ENCODE measurements around the gene NFAT5.
"Not testable (repeated sequence)": the region's sequence is repeated elsewhere in the genome, so short reads cannot be mapped to it uniquely, and the experiment has no call there.

Gene NFAT5

DNA sequence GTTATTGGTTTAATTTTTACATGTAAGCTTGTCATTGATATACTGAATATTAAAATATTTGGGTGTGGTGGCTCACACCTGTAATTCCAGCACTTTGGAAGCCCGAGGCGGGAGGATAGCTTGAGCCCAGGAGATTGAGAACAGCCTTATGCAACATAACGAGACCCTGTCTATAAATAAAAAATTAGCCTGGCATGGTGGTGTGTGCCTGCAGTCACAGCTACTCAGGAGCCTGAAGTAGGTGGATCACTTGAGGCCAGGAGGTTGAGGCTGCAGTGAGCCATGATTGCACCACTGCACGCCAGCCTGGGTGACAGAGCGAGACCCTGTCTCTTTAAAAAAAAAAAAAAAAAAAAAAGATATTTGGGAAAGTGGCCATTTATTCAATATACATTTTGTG is 32.3 kb downstream of the NFAT5 start:
- DNase-seq: no peak

DNA sequence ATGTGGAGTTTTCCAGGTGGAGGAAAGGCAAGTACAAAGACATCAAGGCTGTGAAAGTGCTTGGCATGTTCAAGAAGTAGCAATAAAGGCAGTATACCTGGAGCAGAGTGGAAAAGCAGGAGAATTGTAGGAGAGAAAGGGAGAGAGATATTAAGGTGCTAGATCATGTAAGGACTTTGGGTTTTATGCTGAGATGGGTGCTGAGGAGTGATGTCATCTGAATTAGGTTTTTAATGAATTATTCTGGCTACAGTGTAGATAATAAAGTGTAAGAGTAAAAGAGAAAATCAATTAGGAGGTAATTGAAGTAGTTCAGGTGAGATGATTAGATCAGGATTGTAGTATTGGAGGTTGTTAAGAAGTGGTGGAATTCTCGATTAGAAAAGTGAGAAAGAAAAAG is 34.0 kb downstream of the NFAT5 start:
- DNase-seq: no peak

DNA sequence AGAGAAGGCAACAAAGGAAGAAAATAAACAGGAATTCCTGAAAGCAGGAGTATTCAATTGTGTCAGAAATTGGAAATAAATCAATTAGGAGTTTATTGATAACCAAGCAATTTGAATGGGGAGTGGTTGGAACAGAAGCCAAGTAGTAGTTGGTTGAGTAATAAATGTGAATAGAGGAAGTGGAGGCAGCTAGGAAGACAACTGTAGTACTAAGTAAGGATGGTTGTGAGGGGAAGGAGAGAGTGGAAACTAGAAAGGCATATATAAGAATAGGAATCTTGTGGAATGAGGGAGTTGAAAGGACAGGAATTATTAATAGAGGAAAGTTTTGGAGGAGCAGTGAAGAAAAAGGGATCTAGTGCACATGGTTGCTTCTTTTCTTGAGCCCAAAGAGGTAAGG is 34.4 kb downstream of the NFAT5 start:
- peak in 3 of 4 experiments; percentile 10 to 49 (median 42) for DNase-seq

DNA sequence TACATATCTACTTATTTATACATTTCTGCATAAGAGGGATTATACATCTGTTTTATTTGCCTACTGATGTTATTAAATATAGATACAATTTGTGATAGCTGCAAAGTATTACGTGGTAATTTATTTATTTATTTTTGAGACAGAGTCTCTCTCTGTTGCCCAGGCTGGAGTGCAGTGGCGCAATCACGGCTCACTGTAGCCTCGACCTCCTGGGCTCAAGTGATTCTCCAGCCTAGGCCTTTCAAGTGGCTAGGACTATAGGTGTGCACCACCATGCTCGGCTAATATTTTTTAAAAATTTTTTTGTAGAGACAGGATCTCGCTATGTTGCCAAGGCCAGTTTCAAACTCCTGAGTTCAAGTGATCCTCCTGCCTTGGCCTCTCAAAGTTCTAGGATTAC is 35.5 kb downstream of the NFAT5 start:
- DNase-seq: no peak

DNA sequence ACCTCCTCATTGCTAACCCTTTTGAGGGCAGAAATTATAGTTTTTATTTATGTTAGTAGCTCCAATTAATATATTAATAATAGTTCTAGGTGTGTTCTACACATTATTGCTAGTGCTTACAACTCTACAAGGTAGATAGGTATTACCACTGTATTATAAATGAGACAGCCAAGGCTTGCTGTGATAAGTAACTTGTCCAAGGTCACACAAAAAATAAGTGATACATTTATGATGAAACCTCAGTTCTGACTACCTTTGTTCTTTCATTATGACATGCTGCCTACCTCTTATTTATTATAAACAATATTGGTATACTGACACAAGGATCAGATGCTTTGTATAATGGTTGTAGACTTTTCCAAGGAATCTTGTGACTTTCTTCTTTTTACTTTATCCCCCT is 41.2 kb downstream of the NFAT5 start:
- no peak for DNase-seq

DNA sequence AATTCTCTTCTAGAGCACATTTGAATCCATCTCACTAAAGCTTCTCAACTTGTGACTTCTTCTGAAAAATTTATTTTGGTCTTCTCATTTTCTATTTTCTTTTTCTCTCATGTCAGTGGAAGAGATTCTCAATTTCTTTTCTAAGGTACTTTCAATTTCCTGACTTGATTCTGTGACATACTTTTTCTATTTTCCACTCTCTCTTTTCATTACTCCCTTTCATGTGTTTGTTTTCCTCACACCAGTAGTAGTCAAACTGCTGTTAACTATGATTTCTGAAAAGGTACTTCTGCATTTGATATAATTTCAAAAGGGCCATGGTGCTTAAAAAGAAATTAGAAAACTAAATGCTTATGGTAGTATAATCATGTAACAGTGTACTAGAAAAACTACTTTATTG is 41.9 kb downstream of the NFAT5 start:
- DNase-seq: no peak

DNA sequence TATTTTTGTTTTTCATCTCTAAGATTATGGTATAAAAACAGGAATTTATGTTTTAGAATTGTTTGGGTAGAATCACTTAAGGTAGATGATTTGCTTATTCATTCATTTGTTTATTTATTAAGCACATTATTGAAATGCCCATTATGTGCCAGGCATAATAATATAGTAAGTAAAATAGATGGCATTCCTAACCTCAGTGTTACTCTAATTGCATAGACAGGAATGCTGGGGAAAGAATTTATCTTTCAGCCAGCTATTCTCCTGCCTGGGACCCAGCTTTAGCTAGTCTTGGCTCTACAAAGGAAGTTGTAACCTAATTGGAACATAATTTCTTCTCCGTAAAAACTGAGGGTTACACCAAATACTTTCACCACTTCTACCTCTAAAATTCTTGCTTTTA is 44.6 kb downstream of the NFAT5 start:
- DNase-seq: no peak

DNA sequence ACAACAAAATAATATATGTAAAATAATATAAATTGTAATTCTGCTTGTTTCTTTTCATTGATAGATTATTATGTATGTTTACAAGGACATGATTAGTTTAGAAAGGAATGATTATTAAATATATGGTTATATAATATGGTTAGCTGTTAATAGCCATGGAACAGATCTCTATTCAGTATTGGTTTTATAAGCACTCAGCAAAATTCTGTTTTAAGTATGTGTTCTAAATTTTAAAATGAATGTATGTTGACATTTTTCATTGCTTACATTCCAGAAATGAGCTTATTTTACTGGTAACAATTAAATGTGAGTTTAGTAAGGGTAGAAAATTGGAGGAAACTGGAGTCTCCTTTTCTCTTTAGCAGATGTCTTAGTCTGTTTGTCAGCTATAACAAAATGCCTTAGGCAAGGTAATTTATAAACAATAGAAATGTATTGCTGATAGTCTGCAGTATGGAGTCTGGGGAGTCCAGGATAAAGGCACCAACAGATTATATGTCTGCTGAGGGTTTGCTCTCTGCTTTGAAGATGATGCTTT is 45.4 kb downstream of the NFAT5 start:
- DNase-seq: no peak

DNA sequence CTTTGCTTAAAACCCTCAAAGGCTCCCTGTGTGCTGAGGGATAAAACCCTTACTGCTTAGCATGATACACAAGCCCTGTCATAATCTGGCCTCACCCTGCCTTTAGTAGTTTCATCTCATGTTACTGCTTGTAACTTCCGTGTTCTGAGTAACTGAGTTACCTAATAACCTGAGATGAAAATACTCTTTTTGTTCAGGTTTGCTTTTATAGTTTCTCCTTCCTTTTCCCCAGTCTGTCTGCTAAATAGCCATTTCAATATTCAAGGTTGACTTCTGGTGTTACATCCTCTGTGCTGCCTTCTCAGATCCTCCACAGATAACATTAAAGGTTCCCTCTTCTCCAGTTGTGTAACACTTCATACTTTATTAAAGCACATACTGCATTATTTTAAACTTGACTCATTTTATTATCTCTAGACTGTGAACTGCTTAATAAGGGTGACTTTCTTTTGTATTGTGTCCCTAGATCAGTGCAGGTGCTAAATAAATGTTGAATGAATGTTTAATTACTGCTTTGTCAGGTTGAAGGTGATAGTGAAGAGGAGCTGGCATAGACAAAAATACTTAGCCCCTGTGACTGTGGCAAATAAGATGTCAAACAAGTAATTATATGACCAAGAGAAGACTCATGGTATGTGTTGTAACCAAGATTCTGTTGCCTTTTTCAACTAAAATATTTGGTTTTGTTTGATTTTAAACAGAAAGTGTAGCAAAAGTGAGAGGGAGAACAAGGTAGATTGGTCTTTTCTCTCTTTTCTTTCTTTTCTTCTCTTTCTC is 47.8 kb downstream of the NFAT5 start:
- peak in 3 of 4 experiments; percentile 12 to 19 (median 16) for DNase-seq

DNA sequence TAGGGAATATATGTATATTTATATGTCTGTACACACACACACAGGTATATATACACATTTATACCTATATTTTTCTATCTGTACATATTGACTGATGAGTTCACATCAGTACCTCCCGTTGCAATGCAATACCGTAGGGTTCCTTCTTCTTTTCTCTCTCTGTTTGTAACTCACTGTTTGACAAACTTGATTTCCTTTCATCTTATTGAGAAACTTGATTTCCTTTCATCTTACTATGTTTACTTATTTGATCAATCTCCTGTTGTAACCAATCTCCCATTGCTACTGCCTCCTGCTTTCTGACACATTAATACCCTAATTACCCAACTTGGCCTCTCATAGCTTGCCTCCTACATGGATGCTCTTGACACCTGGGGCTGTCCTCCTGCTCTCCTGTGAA is 49.8 kb downstream of the NFAT5 start:
- DNase-seq: no peak

DNA sequence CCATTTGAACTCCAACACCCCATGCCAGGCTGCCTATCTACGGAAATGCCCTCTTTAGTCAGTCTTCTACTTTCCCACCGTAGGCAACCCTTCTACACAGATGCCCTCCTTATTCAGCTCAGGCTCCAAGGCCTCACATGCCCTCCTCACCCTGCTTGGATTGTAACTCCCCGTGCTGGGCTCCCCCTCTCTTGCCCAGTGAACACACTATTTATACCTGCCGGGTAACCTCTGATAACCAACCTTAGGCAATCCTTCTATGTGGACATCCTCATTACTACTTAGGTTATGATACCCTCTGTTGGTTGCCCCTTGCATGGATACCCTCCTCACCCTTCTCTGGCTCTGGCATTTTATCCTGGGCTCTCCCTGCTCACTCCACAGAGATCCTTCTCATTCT is 50.3 kb downstream of the NFAT5 start:
- no peak for DNase-seq

DNA sequence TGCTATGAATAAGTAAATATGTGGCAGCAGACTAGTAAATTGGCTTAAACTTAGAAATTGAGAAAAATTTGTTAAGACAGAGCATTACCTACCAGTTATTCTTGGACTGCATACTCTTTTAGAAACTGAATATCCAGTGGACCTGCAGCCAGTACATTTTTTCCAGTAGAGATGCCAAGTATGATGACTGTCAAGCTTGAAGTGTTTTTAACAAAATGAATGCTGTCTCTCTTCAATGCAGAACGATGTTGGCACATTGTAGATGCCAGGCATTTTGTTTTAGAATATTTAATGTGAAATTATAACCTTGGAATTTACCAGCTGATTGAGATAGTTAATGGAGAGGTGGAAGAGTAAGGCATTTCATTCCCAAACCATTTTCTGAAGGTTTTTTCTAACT is 52.5 kb downstream of the NFAT5 start:
- DNase-seq: no peak

DNA sequence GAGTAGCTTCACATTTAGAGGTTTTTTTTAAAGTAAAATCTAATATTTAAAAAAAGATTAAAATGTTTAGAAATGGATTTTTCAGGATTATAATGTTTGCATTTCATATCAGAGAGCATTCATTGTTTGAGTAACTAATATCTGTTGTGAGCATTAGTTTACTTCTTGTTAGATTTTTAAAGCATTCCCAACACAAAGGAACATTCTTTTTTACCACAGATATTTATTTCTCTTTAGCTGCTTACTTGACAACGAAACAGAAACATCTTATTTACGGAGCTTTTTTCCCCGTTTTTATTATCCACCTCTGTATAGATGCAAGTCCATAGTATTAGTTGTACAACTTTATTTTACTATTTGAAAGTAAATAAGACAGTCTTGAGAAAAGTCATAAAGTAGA is 53.0 kb downstream of the NFAT5 start:
- no peak for DNase-seq

DNA sequence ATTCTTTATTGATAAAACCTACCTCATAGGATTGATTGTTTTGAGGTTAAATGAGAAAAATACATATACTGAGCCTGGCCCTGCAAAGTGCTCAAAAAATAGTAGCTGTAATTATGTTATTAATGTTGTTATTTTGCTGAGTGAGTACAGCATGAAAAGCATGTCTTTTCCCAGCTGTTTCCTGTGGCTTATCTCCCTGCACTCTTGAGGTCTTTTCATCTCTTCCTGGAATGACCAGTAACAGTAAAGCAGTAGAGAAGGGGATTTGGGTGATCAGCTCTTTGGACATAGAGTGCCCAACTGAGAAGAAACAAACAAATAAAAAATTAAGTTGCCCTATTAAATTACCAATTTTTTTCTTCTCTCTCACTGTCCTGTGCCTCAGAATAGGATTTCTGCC is 53.7 kb downstream of the NFAT5 start:
- DNase-seq: no peak

DNA sequence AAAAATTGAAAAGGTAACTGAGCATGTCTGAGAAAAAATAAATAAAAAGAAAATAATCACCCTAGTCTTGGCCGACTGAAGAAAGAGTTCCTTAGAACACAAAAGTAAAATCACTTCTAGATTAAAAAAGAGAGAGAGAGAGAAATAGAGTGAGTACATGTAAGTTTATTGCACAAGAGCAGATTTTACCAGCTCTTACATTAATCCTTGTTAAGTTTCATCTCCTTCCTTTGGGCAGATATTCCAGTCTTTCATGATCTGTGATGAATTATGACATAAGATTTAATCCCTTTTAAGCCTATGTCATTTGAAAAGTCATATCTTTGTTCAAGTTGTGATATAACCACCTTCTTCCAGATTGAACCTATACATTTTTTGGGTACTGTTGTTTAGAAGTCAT is 54.8 kb downstream of the NFAT5 start:
- DNase-seq: no peak

DNA sequence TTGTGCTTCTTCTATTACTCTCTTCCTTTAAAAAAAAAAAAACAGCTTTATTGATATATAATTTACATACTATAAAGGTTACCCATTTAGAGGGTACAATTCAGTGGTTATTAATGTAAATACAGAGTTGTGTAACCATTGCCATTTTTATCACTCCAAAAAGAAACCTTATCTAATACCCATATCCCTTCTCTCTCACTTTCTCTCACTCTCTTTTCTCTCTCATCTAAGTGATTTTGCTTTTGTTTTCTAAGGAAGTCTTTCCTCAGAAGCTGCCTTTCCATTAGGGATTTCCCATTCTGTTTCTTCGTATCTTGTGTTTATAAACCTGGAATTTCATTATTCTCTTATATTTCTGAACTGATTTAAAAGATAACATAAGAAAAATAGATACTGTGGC is 55.5 kb downstream of the NFAT5 start:
- DNase-seq: no peak

DNA sequence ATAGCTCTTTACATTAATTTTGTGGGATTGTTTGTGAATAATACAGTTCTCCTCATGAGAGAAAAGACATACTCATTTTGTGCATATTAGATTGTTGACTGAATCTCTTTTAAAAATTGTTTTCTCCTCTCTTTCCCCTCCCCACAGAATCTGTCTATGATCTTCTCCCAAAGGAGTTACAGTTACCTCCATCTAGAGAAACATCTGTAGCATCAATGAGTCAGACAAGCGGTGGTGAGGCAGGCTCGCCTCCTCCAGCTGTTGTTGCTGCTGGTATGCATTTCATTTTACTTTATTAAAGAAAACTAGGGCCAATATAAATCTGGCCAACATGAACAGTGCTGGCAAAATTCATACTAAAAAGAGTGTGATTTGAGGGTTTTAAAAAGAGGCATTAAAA is 60.5 kb downstream of the NFAT5 start:
- no peak for DNase-seq

DNA sequence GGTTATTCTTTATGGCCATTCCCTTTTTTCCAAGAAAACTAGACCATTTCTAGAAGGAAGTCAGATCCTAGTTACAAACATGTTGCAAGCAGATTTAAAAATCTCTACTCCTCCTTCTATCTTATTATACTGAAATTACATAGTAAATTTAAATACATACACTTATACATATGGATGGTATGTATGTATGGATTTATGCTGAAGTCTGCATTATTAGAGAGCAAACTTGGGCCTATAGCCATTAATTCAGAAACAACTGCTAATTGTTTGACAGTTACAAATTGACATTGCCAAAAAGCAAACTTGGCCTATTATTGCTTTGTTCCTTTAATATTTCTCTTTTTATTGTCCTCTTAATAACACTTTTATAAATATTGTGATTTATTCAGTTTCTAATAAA is 67.1 kb downstream of the NFAT5 start:
- no peak for DNase-seq

DNA sequence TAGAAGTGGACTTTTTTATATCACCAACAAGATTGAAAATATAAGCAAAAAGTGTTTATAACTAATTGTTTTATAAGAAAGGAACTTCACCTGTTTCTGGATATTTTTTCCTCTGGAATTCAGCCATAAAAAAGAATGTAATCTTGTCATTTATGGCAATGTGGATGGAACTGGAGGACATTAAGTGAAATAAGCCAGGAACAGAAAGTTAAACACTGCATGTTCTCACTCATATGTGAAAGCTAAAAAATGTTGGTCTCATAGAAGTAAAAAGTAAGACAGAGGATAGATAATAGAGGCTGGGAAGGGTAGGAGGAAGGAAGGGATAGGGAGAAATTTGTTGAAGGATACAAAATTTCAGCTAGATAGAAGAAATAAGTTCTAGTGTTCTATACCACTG is 67.6 kb downstream of the NFAT5 start:
- DNase-seq: no peak

DNA sequence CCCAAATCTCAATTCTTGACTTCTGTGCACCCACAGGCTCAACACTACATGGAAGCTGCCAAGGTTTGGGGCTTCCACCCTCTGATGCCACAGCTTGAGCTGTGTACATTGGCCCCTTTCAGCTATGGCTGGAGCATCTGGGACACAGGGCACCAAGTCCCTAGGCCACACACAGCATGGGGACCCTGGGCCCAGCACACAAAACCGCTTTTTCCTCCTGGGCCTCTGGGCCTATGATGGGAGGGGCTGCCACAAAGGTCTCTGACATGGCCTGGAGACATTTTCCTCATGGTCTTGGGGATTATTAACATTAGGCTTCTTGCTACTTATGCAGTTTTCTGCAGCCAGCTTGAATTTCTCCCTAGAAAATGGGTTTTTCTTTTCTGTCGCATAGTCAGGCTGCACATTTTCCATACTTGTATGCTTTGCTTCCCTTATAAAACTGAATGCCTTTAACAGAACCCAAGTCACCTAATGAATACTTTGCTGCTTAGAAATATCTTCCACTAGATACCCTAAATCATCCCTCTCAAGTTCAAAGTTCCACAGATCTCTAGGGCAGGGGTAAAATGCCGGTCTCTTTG is 70.9 kb downstream of the NFAT5 start:
- DNase-seq: not testable (repeated sequence)

DNA sequence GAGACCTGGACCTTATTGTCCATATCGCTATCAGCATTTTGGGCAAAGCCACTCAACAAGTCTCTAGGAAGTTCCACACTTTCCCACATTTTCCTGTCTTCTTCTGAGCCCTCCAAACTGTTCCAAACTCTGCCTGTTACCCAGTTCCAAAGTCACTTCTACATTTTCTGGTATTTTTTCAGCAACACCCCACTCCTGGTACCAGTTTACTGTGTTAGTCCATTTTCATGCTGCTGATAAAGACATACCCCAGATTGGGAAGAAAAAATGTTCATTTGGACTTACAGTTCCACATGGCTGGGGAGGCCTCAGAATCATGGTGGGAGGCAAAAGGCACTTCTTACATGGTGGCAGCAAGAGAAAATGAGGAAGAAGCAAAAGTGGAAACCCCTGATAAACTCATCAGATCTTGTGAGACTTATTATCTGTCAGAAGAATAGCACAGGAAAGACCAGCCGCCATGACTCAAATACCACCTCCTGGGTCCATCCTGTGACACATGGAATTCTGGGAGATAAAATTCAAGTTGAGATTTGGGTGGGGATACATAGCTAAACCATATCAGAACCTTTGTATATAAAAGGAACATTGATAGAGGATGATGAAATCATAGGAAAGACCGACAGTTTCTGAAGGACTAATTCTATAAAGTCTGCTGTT is 71.6 kb downstream of the NFAT5 start:
- DNase-seq: not testable (repeated sequence)

DNA sequence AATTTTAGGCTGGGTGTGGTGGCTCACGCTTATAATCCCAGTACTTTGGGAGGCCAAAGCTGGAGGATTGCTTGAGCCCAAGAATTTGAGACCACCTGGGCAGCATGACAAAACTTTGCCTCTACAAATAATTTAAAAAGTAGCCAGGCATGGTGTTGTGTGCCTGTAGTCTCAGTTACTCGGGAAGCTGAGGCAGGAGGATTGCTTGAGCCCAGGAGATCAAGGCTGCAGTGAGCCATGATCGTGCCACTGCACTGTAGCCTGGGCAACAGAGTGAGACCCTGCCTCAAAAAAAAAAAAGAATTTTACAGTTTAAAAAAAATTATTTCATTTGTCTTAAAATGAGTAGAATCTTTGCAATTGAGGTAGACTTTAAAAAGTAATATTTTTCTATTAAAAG is 78.2 kb downstream of the NFAT5 start:
- not testable (repeated sequence) for DNase-seq

DNA sequence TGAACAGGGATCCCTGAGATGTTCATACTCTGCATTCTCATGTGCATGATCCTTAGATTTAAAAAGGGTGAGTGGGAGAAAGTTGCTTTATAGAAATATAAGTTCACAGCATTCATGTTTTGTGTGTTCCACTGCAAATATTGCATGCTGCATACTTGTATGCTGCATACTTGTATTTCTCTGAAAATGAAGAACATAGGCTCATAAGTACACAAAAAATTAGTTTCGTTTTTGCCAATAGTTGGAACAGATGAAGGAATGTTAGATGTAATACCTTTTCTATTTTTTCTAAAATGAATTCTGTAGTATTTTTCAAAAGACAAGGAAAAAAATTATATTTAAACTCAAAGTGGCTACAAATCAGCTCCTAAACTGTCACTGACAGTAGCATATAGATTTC is 79.0 kb downstream of the NFAT5 start:
- DNase-seq: no peak

DNA sequence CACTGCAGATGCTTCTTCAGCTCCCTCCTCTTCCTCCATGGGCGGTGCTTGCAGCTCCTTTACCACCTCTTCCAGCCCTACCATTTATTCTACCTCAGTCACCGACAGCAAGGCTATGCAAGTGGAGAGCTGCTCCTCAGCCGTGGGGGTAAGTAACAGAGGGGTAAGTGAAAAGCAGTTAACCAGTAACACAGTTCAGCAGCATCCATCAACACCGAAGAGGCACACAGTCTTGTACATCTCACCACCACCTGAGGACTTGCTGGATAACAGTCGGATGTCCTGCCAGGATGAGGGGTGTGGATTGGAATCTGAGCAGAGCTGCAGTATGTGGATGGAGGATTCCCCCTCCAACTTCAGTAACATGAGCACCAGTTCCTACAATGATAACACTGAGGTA is 81.3 kb downstream of the NFAT5 start:
- no peak for DNase-seq
